ENCODE data around the gene LMAN2L.

Gene LMAN2L

GRCh38 chr2:96702098-96702785, 37.6 kb downstream of the LMAN2L start:
- no peak for DNase-seq

DNA sequence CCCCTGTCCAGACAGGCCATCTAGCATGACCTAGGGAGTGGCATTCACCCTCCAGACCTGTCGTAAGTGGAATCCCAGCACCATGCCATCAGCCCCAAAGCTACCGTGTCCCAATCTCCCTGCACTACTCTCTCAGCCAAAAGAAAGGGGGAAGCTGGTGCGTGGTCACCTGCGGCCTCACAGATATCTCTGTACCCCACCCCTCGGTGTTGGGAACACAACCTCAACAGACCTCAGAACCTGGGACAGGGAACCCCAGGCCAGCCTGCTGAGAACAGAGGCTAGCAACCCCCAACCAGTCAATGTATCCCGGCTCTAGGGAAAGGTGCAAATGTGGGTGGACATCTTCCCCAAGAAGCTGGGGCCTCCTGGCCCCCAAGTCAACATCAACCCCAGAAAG, 38.2 kb downstream of the LMAN2L start:
- DNase-seq = no peak

DNA sequence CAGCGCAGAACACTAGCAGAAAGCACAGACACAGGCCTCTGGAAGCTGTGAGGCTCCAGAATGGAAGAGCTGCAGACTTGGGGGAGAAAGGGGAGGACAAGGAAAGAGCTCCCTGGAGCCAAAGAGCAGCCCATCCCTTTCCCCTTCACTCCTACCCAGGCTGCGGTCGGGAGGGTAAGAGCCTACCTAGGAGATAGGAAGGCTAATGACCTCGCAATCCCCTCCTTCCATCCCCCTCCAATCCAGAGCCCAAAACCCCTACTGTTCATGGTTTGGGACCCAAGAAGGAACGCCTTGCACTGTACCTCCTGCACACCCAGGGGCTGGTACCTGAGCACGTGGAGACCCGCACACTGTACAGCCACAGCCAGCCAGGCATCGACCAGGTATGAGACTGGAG, 39.8 kb downstream of the LMAN2L start:
- no peak for DNase-seq

DNA sequence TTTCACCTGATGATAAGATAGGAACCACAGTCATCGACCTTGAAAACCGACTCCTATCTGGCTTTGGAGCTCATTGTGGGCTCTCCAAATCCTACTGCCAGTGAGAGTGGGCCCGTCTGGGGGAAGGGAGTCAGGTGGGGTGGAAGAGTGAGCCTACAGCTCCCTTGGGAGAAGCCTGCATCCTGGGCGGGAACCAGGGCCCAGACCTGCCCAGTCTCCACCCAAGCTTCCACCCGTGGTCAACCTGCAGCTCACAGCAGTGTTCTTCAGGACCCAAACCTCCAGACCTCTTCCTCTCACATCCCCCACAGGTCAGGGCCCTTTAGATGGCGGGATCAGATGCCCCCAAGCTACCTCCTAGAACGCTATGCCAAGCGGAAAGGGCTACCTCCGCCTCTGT, 40.2 kb downstream of the LMAN2L start:
- no peak for DNase-seq

DNA sequence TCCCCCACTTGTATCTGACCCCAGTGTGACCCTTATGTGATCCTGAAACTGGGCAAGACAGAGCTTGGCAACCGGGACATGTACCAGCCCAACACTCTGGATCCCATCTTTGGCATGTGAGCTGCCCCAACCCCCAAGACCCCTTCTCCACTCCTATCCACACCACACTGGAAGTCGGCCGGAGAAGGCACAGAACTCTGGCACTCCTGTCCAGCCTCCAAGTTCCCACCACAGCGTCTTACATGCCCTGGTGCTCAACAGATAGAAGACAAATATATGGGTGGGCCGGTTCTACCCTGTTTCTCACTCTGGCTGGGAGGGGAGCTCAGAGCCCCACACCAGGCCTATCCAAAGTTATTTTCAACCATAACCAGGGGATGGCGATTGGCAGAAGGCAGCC, 40.8 kb downstream of the LMAN2L start:
- DNase-seq = no peak

DNA sequence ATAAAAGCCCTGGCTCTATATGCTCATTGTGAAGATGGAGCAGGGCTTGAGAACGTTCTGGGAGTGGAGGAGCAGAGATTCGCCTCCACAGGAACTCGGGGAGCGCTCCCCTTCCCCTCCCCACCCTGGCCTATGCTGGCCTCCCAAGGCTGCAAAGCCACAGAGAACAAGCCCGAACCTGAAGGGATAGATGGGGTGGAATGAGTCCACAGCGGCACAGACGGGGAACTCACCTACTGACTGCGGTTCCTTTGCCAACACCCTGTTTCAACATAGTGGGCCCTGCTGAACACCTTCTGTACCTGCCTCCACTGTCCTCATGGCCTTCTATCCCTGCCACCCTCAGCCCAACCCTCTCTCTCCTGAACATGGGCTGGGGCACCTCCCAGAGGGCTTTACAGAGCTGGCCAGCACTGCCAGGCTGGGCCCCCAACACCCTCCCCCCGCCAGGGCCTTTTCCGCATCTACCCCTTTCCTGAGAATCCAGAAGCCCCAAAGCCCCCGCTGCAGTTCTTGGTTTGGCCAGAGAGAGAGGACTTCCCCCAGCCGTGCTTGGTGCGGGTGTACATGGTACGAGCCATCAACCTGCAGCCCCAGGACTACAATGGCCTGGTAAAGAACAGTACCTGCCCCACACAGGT, 41.5 kb downstream of the LMAN2L start:
- no peak for DNase-seq

GRCh38 chr2:96697476-96697875, 42.4 kb downstream of the LMAN2L start:
- DNase-seq = no peak

- no peak for DNase-seq
Observed at GRCh38 chr2:96695602-96696001, 44.3 kb downstream of the LMAN2L start.

GRCh38 chr2:96694816-96695455, 44.9 kb downstream of the LMAN2L start:
- DNase-seq = no peak

- DNase-seq = no peak
Observed at GRCh38 chr2:96694279-96694678, 45.6 kb downstream of the LMAN2L start.

GRCh38 chr2:96693286-96694200, 46.3 kb downstream of the LMAN2L start:
- DNase-seq = no peak

DNA sequence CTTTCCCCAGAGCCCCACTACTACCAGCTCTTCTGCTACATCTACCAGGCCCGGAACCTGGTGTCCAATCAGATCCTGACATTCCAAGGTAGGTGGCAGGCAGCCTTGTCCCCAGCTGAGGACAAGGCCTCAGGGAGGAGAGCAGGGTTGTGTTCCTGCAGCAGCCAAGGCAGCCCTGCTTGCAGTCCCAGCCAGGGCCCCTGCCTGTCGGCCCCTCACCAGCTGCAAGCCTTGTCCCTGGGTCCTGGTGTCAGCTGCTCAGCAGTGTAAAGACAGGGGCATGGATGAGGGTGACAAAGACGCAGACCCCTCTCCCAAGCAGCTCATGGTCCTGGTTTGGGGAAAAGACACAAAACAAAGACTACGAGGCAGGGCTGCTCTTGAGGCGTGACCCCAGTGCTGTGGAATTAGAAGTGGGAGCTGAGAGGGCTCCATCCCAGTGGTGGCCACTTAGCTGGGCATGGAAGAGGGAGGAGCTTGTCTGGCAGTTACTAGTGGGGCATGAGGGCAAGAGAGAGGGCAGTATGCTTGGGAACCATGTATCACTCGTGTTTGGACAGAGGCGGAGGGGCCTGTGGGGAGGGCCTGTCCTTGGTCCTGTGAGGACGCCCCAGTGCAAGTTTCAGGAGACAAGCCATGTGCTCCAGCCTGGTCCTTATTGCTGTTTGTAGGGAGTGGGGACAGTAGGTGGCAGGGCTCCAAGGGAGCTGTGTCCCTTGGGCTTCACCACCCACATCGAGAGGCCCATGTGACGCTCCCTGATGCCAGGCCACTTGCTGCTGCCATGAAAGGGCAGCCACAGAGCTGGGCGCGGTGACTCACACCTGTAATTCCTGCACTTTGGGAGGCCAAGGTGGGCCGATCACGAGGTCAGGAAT, 47.5 kb downstream of the LMAN2L start:
- no peak for DNase-seq

DNA sequence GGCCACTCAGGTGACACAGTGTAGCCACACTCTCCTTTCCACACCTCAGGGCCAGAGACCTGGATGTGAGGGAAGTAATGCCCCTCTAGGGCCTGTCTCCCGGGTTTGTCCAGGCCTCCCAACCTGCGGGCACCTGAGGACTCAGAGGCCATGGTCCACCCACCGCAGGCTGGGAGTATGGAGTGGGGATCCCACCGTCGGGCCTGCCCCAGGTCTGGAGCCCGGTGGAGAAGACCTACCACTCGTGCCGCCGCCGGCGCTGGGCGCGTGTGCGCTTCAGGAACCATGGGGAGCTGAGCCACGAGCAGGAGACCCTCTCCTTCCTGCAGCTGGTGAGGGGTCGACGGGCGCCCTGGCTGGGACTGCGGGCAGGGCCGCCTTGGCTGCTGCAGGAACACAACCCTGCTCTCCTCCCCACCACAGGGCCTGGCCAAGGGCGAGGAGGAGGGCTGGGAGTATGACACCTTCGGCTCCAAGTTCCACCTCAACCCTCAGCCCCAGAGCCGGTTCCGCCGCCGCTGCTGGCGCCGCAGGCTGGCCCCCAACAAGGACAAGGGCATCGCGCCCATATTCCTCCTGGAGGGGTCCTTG, 48.7 kb downstream of the LMAN2L start:
- no peak for DNase-seq

DNA sequence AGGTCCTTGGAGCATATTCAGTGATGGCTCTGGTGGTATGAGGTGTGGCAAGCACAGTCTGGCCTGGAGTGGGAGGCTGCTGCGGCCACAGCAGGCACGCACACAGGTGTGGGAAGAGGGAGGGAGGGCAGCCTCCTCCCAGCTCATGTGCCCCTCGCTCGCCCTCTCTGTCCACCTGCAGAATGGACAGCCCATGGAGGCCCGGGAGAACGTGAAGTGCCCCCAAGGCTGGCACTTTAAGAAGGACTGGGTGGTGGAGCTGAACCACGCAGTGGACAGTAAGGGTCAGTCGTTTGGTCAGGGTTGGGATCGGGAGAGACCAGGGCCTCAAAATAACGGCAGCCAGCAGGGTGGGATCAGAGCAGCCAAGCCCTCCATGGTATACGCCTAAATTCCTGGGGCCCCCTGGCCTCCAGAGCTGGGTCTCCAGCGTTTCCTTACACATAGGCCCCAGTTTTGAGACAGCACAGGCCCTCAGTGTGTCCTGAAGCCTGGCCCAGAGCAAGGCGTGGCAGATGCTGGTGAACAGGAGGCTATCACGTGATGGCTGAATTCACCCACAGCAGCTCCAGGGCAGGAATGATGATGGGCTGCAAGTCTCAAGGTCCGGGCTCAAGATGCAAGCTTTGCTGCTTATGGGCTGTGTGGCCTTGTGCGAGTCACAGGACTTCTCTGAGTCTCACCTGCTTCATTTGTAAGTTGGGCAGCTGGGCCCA, 49.4 kb downstream of the LMAN2L start:
- no peak for DNase-seq

DNA sequence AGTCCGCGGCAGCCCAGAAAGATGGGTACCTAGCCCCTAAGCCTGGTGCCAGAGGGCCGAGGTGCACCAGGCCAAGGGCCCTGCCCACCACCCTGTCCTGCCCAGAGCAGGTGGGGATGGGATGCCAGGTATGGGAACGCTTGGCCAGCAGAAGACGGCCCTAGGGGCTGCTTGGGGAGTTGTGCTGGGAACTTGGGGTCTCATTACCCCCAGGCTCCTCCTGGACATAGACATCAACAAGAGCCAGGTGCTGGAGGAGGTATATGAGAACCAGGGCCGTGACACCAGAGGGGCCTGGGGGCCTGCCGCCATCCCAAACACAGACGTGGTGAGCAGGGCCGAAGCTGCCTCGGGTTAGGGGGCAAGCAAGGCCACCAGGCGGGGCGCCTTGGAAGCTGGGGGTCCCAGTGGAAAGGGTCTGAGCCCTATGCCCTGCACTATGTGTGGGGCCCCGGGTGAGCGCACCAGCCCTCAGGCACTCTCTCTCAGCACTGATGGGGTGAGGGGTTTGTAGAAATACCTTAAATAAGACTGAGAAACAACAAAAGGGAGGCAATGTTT, 50.4 kb downstream of the LMAN2L start:
- no peak for DNase-seq

DNA sequence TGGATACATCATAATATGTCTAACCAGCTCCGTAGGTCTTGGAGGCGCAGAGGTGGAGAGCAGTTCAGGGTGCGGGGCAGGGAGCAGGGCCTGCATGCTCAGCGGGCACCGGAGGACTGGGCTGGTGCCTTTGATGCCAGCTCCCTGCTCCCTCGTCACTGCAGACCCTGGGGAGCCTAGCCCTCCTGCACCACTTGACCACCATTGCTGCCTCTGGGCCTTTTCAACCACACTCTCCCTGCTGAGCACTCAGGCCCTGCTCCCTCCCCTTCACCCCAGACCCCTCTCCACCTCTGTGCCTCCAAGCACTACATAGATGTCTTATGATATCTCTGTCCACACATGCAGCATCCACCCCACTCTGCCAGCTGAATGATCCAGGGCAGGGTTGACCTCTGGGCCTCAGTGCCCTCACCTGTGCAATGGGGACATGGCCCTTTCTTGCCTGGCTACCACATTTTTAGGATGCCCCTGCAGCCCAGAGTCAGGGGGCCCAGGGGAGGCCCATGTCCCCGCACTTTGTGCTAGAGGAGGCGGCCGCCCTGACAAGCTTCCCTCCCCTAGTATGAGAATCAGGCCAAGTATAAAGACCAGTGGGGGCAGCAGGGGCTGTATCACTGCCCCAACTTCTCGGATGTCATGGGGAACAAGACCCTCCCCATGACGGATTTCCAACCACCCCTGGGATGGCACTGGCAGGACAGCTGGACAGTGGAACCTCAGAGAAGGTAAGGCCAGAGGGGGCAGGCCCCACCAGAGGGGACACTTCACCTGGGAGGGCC, 51.0 kb downstream of the LMAN2L start:
- DNase-seq = no peak

- no peak for DNase-seq
Observed at GRCh38 chr2:96687711-96688640, 51.9 kb downstream of the LMAN2L start.

DNA sequence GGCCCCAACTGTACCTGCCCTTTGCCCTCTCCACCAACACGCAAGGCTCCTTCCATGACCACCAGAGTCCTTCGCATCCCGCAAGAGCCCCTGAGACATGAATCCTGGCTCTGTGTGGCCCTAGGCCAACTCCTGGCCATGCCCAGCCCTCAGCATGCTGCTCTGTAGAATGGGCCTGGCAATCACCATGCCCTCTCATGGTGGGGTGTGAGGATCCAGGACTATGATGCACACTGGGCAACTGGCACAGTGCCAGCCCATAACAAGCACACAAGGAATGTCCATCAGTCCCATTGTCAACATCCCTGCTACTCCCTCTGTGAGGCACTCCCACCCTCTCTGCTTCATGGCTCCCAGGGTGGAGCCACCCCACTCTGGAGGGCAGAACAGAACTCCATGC, 52.6 kb downstream of the LMAN2L start:
- DNase-seq = no peak

All from activated CD4-positive, alpha-beta T cell treated with anti-CD3 and anti-CD28 coated beads, Interleukin-2, amount 50 U/mL, for 4 hours (primary cell).